Measurements from ENCODE around the gene PRLR. TPM values are rescaled to one million over a fixed set of nuclear protein-coding genes. Genes with fewer than 3 reads are reported as not detected.

PRLR gene
- total and polyA plus RNA-seq, 2 experiments from 2014 or later, result 0.31 to 2.2 TPM

DNA sequence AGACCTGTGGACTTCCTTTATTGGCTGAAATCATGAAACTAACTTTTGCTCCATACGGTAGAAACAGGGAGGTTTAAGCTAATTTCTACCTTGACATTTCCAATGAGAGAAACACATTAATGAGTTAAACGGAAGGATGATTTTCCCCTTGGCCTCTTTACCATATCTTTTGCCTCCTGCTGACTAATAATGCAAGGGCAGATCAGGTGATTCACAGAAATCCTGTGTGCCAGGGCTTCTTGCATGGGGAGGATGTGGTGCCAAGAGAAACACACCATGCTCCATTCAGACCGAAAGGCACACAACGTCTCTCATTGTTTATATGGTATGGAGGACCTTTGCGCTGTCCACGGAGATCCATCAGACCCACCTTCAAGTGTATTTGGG, 17.4 kb upstream of the PRLR start:
- H3K4me2 ChIP-seq, result no peak overlapping the region
- H3K4me3 ChIP-seq, result no peak overlapping the region
- no peaks in the 10 kb centered on the region for H3K79me2 ChIP-seq (replicated peaks; ENCODE audit: insufficient read depth)
- H2AFZ ChIP-seq, result peak overlapping the region; percentile 85
- no peak overlapping the region for H3K27ac Mint-ChIP-seq
- peaks cover 5% of the 10 kb centered on the region for H3K27me3 Mint-ChIP-seq (ENCODE audit: insufficient read depth, low read depth, poor library complexity)
- no peaks in the 10 kb centered on the region for H3K27me3 ChIP-seq (ENCODE audit: insufficient read depth)
- 0 out of 2 replicates have a peak, but pooled peaks cover 3% of the 10 kb centered on the region for H3K4me1 ChIP-seq (ENCODE audit: insufficient read depth)
- H3K36me3 ChIP-seq (ENCODE audit: insufficient read depth), result no peaks in the 10 kb centered on the region
- no peak for DNase-seq (ENCODE audit: low spot score)
- H3K27ac ChIP-seq (ENCODE audit: low read depth), result no peak overlapping the region
- peaks cover 23% of the 10 kb centered on the region for H3K9me3 Mint-ChIP-seq
- H3K9me2 ChIP-seq (ENCODE audit: insufficient read depth), result peaks cover 7% of the 10 kb centered on the region; the same call in 1 of the 2 replicates
- H3F3A ChIP-seq (replicated peaks; ENCODE audit: low read depth), result no peaks in the 10 kb centered on the region
- peaks cover 18% of the 10 kb centered on the region for H3K4me1 Mint-ChIP-seq
- no peaks in the 10 kb centered on the region for H4K20me1 ChIP-seq (replicated peaks; ENCODE audit: insufficient read depth)
- TF ChIP-seq, protein P1, sequence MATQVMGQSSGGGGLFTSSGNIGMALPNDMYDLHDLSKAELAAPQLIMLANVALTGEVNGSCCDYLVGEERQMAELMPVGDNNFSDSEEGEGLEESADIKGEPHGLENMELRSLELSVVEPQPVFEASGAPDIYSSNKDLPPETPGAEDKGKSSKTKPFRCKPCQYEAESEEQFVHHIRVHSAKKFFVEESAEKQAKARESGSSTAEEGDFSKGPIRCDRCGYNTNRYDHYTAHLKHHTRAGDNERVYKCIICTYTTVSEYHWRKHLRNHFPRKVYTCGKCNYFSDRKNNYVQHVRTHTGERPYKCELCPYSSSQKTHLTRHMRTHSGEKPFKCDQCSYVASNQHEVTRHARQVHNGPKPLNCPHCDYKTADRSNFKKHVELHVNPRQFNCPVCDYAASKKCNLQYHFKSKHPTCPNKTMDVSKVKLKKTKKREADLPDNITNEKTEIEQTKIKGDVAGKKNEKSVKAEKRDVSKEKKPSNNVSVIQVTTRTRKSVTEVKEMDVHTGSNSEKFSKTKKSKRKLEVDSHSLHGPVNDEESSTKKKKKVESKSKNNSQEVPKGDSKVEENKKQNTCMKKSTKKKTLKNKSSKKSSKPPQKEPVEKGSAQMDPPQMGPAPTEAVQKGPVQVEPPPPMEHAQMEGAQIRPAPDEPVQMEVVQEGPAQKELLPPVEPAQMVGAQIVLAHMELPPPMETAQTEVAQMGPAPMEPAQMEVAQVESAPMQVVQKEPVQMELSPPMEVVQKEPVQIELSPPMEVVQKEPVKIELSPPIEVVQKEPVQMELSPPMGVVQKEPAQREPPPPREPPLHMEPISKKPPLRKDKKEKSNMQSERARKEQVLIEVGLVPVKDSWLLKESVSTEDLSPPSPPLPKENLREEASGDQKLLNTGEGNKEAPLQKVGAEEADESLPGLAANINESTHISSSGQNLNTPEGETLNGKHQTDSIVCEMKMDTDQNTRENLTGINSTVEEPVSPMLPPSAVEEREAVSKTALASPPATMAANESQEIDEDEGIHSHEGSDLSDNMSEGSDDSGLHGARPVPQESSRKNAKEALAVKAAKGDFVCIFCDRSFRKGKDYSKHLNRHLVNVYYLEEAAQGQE (IDR thresholded peaks at IDR 0.05; ENCODE audit: unreplicated experiment), result no peak
- no peak for TF ChIP-seq ZNF114 (CRISPR knock-in tag; IDR thresholded peaks at IDR 0.05)
- TF ChIP-seq ZNF331 (CRISPR knock-in tag; IDR thresholded peaks at IDR 0.05; ENCODE audit: low read depth), result no peak
- TF ChIP-seq CREB1 (CRISPR knock-in tag; IDR thresholded peaks at IDR 0.05; ENCODE audit: low read depth), result no peak
- no peak for TF ChIP-seq ETS1 (IDR thresholded peaks at IDR 0.05)
- no peak for TF ChIP-seq JUNB (IDR thresholded peaks at IDR 0.05; ENCODE audit: unreplicated experiment)
- no peak for TF ChIP-seq POLR2AphosphoS5 (IDR thresholded peaks at IDR 0.05; ENCODE audit: low read depth)
- no peak for TF ChIP-seq ZNF462 (CRISPR knock-in tag; IDR thresholded peaks at IDR 0.05)
- no peak for TF ChIP-seq EZH2phosphoT487 (IDR thresholded peaks at IDR 0.05; ENCODE audit: unreplicated experiment)
- TF ChIP-seq NANOG (IDR thresholded peaks at IDR 0.05; ENCODE audit: borderline replicate concordance), result no peak
- TF ChIP-seq, protein P2, sequence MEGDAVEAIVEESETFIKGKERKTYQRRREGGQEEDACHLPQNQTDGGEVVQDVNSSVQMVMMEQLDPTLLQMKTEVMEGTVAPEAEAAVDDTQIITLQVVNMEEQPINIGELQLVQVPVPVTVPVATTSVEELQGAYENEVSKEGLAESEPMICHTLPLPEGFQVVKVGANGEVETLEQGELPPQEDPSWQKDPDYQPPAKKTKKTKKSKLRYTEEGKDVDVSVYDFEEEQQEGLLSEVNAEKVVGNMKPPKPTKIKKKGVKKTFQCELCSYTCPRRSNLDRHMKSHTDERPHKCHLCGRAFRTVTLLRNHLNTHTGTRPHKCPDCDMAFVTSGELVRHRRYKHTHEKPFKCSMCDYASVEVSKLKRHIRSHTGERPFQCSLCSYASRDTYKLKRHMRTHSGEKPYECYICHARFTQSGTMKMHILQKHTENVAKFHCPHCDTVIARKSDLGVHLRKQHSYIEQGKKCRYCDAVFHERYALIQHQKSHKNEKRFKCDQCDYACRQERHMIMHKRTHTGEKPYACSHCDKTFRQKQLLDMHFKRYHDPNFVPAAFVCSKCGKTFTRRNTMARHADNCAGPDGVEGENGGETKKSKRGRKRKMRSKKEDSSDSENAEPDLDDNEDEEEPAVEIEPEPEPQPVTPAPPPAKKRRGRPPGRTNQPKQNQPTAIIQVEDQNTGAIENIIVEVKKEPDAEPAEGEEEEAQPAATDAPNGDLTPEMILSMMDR (conservative IDR thresholded peaks at IDR 0.05; ENCODE audit: low read depth in 2 of 2), result no peak
- no peak for TF ChIP-seq EZH2 (IDR thresholded peaks at IDR 0.05; ENCODE audit: low read depth, unreplicated experiment)
- TF ChIP-seq STAT1 (IDR thresholded peaks at IDR 0.05; ENCODE audit: unreplicated experiment), result no peak
- H3K36me3 Mint-ChIP-seq (ENCODE audit: low read depth), result peaks cover 10% of the 10 kb centered on the region; the same call in 1 of the 3 replicates
- H3K4me3 Mint-ChIP-seq, result no peak overlapping the region
- ATAC-seq, result no peak
